Liver (tissue), 3 donors: ENCODE measurements around the gene PLCB1.

Experiments used
- ATF3 ChIP-seq: IDR thresholded peaks from 2 replicates; pipeline ENCODE4 v1.6.1; 2016; ENCODE audit warnings: antibody characterized with exemption
- CTCF ChIP-seq: fragments of 150-350 bp; IDR thresholded peaks from 2 replicates; pipeline ENCODE4 v1.5.1; 2017; ENCODE audit warnings: improper control_type of control experiment, low read depth, low read length; ENCODE audit not compliant: missing input control
- EGR1 ChIP-seq, 2 donors: IDR thresholded peaks; 2 replicates each; pipeline ENCODE4 v1.6.1; 2016 to 2018; ENCODE audit warnings: antibody characterized with exemption in 2 of 2, low read depth in 2 of 2
- FOXA1 ChIP-seq: IDR thresholded peaks from 2 replicates; pipeline ENCODE4 v1.6.1; 2016; ENCODE audit warnings: antibody characterized with exemption
- GABPA ChIP-seq, 2 donors: IDR thresholded peaks in 1 of 2; conservative IDR thresholded peaks in 1 of 2; 2 replicates each; pipeline ENCODE4 v1.6.1; 2016; ENCODE audit warnings: antibody characterized with exemption in 2 of 2, mild to moderate bottlenecking in 1 of 2, moderate library complexity in 1 of 2
- HNF4G ChIP-seq: IDR thresholded peaks from 2 replicates; pipeline ENCODE4 v1.6.1; 2016; ENCODE audit warnings: antibody characterized with exemption
- JUND ChIP-seq, 2 donors: IDR thresholded peaks; 2 replicates each; pipeline ENCODE4 v1.6.1; 2016; ENCODE audit warnings: antibody characterized with exemption in 2 of 2
- MAX ChIP-seq: IDR thresholded peaks from 2 replicates; pipeline ENCODE4 v1.6.1; 2016; ENCODE audit warnings: antibody characterized with exemption
- REST ChIP-seq: IDR thresholded peaks from 2 replicates; pipeline ENCODE4 v1.6.1; 2016; ENCODE audit warnings: antibody characterized with exemption, mild to moderate bottlenecking
- RXRA ChIP-seq, 2 donors: IDR thresholded peaks; 2 replicates each; pipeline ENCODE4 v1.6.1; 2017 to 2018; ENCODE audit warnings: antibody characterized with exemption in 2 of 2, mild to moderate bottlenecking in 1 of 2
- TAF1 ChIP-seq: conservative IDR thresholded peaks from 2 replicates; pipeline ENCODE4 v1.6.1; 2016; ENCODE audit warnings: antibody characterized with exemption, mild to moderate bottlenecking
- donor health status: healthy.
- donor health status: healthy.

GRCh38 chr20:8372824-8373380 lies 240.8 kb downstream of the PLCB1 start:
- TF ChIP-seq MAX (no peak), CTCF (no peak), GABPA (IDR thresholded peaks at IDR 0.05 in 1 of 2, conservative IDR thresholded peaks at IDR 0.05 in 1 of 2) (no peak), JUND (IDR thresholded peaks at IDR 0.05) (no peak), RXRA (IDR thresholded peaks at IDR 0.05) (no peak), TAF1 (no peak), ATF3 (no peak), REST (no peak), EGR1 (IDR thresholded peaks at IDR 0.05; ENCODE audit: low read depth in 2 of 2) (no peak), FOXA1 (no peak), HNF4G (no peak)
